H1 (cell line): ENCODE data around the gene KARS1. TPM values are rescaled to one million over a fixed set of nuclear protein-coding genes. Genes with fewer than 3 reads are reported as not detected.

Experiments
- CBX8 ChIP-seq: fragments of 300-800, 300-1000 bp; sonication (generic); IDR thresholded peaks from 2 replicates; pipeline ENCODE4 v1.7.1; 2016; ENCODE audit warnings: low read depth, low read length, borderline replicate concordance
- CREB1 ChIP-seq: IDR thresholded peaks from 2 replicates; pipeline ENCODE4 v1.6.1; 2012; ENCODE audit warnings: inconsistent platforms
- CTCF ChIP-seq, 3 experiments: IDR thresholded peaks; 1 replicate in 2 of 3; 2 replicates in 1 of 3; pipeline versions ENCODE4 v1.5.1 to v1.6.1; 2011; ENCODE audit warnings: low read length in 3 of 3, mild to moderate bottlenecking in 3 of 3, inconsistent platforms in 2 of 3, low read depth in 1 of 3, moderate library complexity in 1 of 3; ENCODE audit not compliant: insufficient read depth in 1 of 3; ENCODE audit errors: control extremely low read depth in 1 of 3
- FOSL1 ChIP-seq: IDR thresholded peaks from 2 replicates; pipeline ENCODE4 v1.6.1; 2011; ENCODE audit warnings: mild to moderate bottlenecking, low read depth, low read length, moderate library complexity; ENCODE audit not compliant: insufficient read depth
- KDM4A ChIP-seq: IDR thresholded peaks from one replicate; pipeline ENCODE4 v1.7.1; 2012; ENCODE audit warnings: low read depth, mild to moderate bottlenecking, moderate library complexity, low read length, inconsistent platforms; ENCODE audit not compliant: severe bottlenecking
- PHF8 ChIP-seq: fragments of 200-600 bp; sonication (generic); conservative IDR thresholded peaks from 2 replicates; pipeline ENCODE4 v1.7.1; 2012; ENCODE audit warnings: low read depth, mild to moderate bottlenecking, inconsistent platforms, low read length, moderate library complexity
- TAF7 ChIP-seq: optimal IDR thresholded peaks from 2 replicates; pipeline ENCODE3; 2011; ENCODE audit warnings: low read depth, mild to moderate bottlenecking, inconsistent platforms, low read length, moderate library complexity, borderline replicate concordance
- polyA plus RNA-seq, 7 experiments: library from polyadenylated mRNA; depleted of rRNA in 3 of 7; stranded (reverse) in 5 of 7; unstranded in 2 of 7; fragments of >200 nt in 5 of 7; fragments of 200-250 nt in 2 of 7; gene quantifications; 1 replicate in 5 of 7; 2 replicates in 1 of 7; 4 replicates in 1 of 7; pipeline versions ENCODE4 v1.2.1 to v1.2.3, GENCODE V29; 2011 to 2013; ENCODE audit warnings: missing spikeins in 2 of 7, mixed read lengths in 2 of 7
- total RNA-seq: library from RNA; stranded (reverse); fragmentation: NEBNext Ultra II Directional; extraction: Animal tissue kit (Norgen Biotek cat#: 25700); gene quantifications from 2 replicates; pipeline ENCODE4 v1.2.1, GENCODE V29; 2021

Gene KARS1
- total and polyA plus RNA-seq, 2 of the 8 experiments (the other 6 are each of a cell fraction or from before 2014, with no cell fraction given): 97.5 to 221 TPM

GRCh38 chr16:75579281-75579834 lies 68.1 kb downstream of the KARS1 start (continued):
- TF ChIP-seq CTCF (IDR thresholded peaks at IDR 0.05; ENCODE audit: control extremely low read depth in 1 of 3, insufficient read depth in 1 of 3, low read depth in 1 of 3, low read length in 3 of 3) (no peak), KDM4A (no peak), FOSL1 (no peak), CBX8 (no peak), TAF7 (no peak), PHF8 (no peak), CREB1 (no peak)
- TF ChIP-seq, all 59 proteins: peak for 0
